Fibroblast of lung (primary cell): ENCODE data around the gene TTC39B. TPM values are rescaled to one million over a fixed set of nuclear protein-coding genes. Genes with fewer than 3 reads are reported as not detected.

ENCODE experiments used
- DNase-seq, 2 donors: peaks; one replicate each; pipeline versions ENCODE4 v3.0.0 to v3.0.0-alpha.2; 2010; ENCODE audit warnings: low read depth in 2 of 2
- H2AFZ ChIP-seq: 2 replicates; pipeline ENCODE4 v1.5.1; 2012; ENCODE audit warnings: low read length, control low read depth, inconsistent platforms
- H3K27ac ChIP-seq: 2 replicates; pipeline ENCODE4 v1.5.1; 2011; ENCODE audit warnings: low read length, control low read depth; ENCODE audit not compliant: insufficient read depth
- H3K27me3 ChIP-seq: 2 replicates; pipeline ENCODE4 v1.5.1; 2011; ENCODE audit warnings: mild to moderate bottlenecking, low read length; ENCODE audit not compliant: control insufficient read depth, insufficient read depth
- H3K36me3 ChIP-seq: 2 replicates; pipeline ENCODE4 v1.5.1; 2011; ENCODE audit warnings: low read length; ENCODE audit not compliant: control insufficient read depth, insufficient read depth
- H3K4me1 ChIP-seq: 2 replicates; pipeline ENCODE4 v1.5.1; 2011; ENCODE audit warnings: low read length; ENCODE audit not compliant: control insufficient read depth, insufficient read depth; ENCODE audit errors: extremely low read depth
- H3K4me2 ChIP-seq: 2 replicates; pipeline ENCODE4 v1.5.1; 2011; ENCODE audit warnings: low read length, control low read depth; ENCODE audit not compliant: insufficient read depth; ENCODE audit errors: extremely low read depth
- H3K4me3 ChIP-seq, 4 experiments: fragments of 200-600 bp in 1 of 4; sonication (generic) in 1 of 4; replicated peaks in 1 of 4; 2 replicates each; pipeline ENCODE4 v1.5.1; 2011 to 2016; ENCODE audit warnings: low read length in 4 of 4, low read depth in 3 of 4, mild to moderate bottlenecking in 3 of 4, control low read depth in 2 of 4, inconsistent platforms in 1 of 4, mixed read lengths in 1 of 4; ENCODE audit not compliant: insufficient read depth in 1 of 4; ENCODE audit errors: control extremely low read depth in 1 of 4
- H3K79me2 ChIP-seq: 2 replicates; pipeline ENCODE4 v1.5.1; 2012; ENCODE audit warnings: mild to moderate bottlenecking, low read length, inconsistent platforms; ENCODE audit not compliant: control insufficient read depth, insufficient read depth
- H3K9ac ChIP-seq: 2 replicates; pipeline ENCODE4 v1.5.1; 2011; ENCODE audit warnings: mild to moderate bottlenecking, low read length, control low read depth; ENCODE audit not compliant: insufficient read depth
- H3K9me3 ChIP-seq: 2 replicates; pipeline ENCODE4 v1.5.1; 2012; ENCODE audit warnings: low read depth, low read length; ENCODE audit not compliant: control insufficient read depth, insufficient read depth
- H4K20me1 ChIP-seq: 2 replicates; pipeline ENCODE4 v1.5.1; 2011; ENCODE audit warnings: low read length; ENCODE audit not compliant: control insufficient read depth, insufficient read depth; ENCODE audit errors: extremely low read depth
- CTCF ChIP-seq, 2 donors: IDR thresholded peaks in 1 of 2; conservative IDR thresholded peaks in 1 of 2; 1 replicate in 1 of 2; 2 replicates in 1 of 2; pipeline ENCODE4 v1.5.1; 2011 to 2012; ENCODE audit warnings: low read length in 2 of 2, control low read depth in 1 of 2, inconsistent platforms in 1 of 2, low read depth in 1 of 2, mild to moderate bottlenecking in 1 of 2
- EZH2 ChIP-seq: IDR thresholded peaks from 2 replicates; pipeline ENCODE4 v1.5.1; 2012; ENCODE audit warnings: low read length, control low read depth, mild to moderate bottlenecking; ENCODE audit errors: missing control alignments
- polyA plus RNA-seq, 2 donors: library from polyadenylated mRNA; depleted of rRNA in 1 of 2; stranded (reverse) in 1 of 2; unstranded in 1 of 2; fragments of >200 nt; gene quantifications; 2 replicates each; pipeline ENCODE4 v1.2.1, GENCODE V29; 2011 to 2012; ENCODE audit warnings: missing spikeins in 1 of 2
- total RNA-seq: library from RNA; depleted of rRNA; stranded (reverse); fragments of >200 nt; gene quantifications from 2 replicates; pipeline ENCODE4 v1.2.1, GENCODE V29; 2014

The TTC39B gene
- total and polyA plus RNA-seq, 2 donors (not counting 1 experiment from before 2014, with no cell fraction given) = 6.2 to 16.8 TPM

- no peaks in the 10 kb centered on the region for H3K36me3 ChIP-seq
These were observed 149.0 kb downstream of the TTC39B start for GRCh38 chr9:15158064-15158463.

GRCh38 chr9:15157381-15157780, 149.6 kb downstream of the TTC39B start:
- Histone ChIP-seq H4K20me1 (no peaks in the 10 kb centered on the region), H3K9me3 (no peaks in the 10 kb centered on the region), H3K9ac (no peak overlapping the region), H3K36me3 (no peaks in the 10 kb centered on the region), H3K4me3 (no peak overlapping the region), H3K27me3 (peaks cover 4% of the 10 kb centered on the region), H2AFZ (no peak overlapping the region), H3K27ac (no peak overlapping the region), H3K4me1 (peaks cover 15% of the 10 kb centered on the region), H3K4me2 (no peak overlapping the region), H3K79me2 (no peaks in the 10 kb centered on the region)
- peak in 1 of 2 donors; percentile 72 for DNase-seq
- TF ChIP-seq CTCF (conservative IDR thresholded peaks at IDR 0.05 in 1 of 2, IDR thresholded peaks at IDR 0.05 in 1 of 2; ENCODE audit: low read depth in 1 of 2, low read length in 2 of 2) = no peak
- TF ChIP-seq EZH2 = no peak

More at GRCh38 chr9:15158064-15158463, 149.0 kb downstream of the TTC39B start:
- TF ChIP-seq EZH2 = no peak
- no peak for TF ChIP-seq CTCF (conservative IDR thresholded peaks at IDR 0.05 in 1 of 2, IDR thresholded peaks at IDR 0.05 in 1 of 2; ENCODE audit: low read depth in 1 of 2, low read length in 2 of 2)
- Histone ChIP-seq H3K79me2 (no peaks in the 10 kb centered on the region), H2AFZ (no peak overlapping the region), H3K9ac (no peak overlapping the region), H4K20me1 (no peaks in the 10 kb centered on the region), H3K27ac (no peak overlapping the region), H3K27me3 (peaks cover 4% of the 10 kb centered on the region), H3K4me2 (no peak overlapping the region), H3K4me3 (no peak overlapping the region), H3K9me3 (no peaks in the 10 kb centered on the region), H3K4me1 (peaks cover 15% of the 10 kb centered on the region)
- no peak for DNase-seq

DNA sequence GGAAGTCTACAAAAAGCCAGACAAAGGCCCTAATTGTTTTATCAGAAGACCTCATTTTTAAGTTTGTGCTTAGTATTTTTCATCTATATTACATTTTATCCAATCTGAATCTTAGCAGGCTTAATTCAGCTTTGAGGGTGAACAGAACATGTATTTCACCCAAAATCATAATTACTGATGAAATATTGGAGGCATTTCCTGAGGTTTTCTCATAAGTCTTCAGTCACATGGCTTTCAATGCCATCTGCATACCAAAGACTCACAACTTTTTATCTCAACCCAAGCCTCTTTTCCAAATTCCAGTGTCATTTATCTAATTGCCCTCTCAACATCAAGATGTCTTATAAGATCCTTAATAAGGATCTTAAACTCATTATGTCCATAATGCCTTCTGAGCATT, 150.8 kb downstream of the TTC39B start:
- Histone ChIP-seq H3K9ac (no peak overlapping the region), H3K27me3 (peaks cover 4% of the 10 kb centered on the region), H3K4me2 (no peak overlapping the region), H3K4me1 (peaks cover 10% of the 10 kb centered on the region), H3K4me3 (no peak overlapping the region), H2AFZ (no peak overlapping the region), H4K20me1 (no peaks in the 10 kb centered on the region), H3K27ac (no peak overlapping the region), H3K36me3 (no peaks in the 10 kb centered on the region), H3K79me2 (no peaks in the 10 kb centered on the region), H3K9me3 (no peaks in the 10 kb centered on the region)
- TF ChIP-seq CTCF (conservative IDR thresholded peaks at IDR 0.05 in 1 of 2, IDR thresholded peaks at IDR 0.05 in 1 of 2; ENCODE audit: low read depth in 1 of 2, low read length in 2 of 2) (no peak), EZH2 (no peak)
- DNase-seq = no peak
